ENCODE results near the gene OSBPL7.

OSBPL7 gene

DNA sequence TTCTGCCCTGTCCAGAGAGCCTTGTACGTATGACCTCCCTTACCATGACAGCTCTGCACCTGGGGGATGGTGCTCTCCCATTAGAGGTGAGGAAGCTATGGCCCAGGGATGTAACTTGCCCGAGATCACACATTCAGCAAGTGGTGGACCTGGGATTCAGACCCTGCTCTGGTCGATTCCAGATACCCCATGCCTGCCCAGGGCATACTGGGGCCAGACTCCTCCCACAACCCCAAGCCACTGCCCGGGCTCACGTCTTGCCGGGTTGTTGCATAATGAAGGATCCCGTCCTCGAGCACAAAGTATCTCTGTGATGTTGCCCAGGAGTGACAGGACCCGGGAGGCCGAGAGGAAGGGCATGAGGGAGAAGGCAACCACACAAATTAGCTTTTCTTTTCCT lies 2.1 kb downstream of the OSBPL7 start:
- Histone ChIP-seq H3K4ac (ENCODE audit: low read depth, low read length) (no peak overlapping the region), H2AK5ac (ENCODE audit: low read length) (no peak overlapping the region), H3K27ac (ENCODE audit: low read depth, low read length) (no peak overlapping the region), H2BK120ac (ENCODE audit: insufficient read depth, low read length, poor library complexity) (no peak overlapping the region), H3K27me3 (ENCODE audit: insufficient read depth, low read length) (no peaks in the 10 kb centered on the region), H4K91ac (ENCODE audit: low read depth, low read length) (no peak overlapping the region), H3K4me3 (ENCODE audit: low read depth, low read length) (no peak overlapping the region), H3K79me2 (ENCODE audit: control insufficient read depth, insufficient read depth, low read length, poor library complexity) (peaks cover 1% of the 10 kb centered on the region), H2BK12ac (ENCODE audit: low read length) (no peak overlapping the region), H3K9me3 (ENCODE audit: insufficient read depth, low read depth, low read length) (no peaks in the 10 kb centered on the region), H2AFZ (ENCODE audit: insufficient read depth, low read length, poor library complexity) (no peak overlapping the region), H3K18ac (ENCODE audit: low read length) (no peak overlapping the region), H3K4me2 (ENCODE audit: low read length) (no peak overlapping the region), H4K8ac (ENCODE audit: low read depth, low read length) (no peak overlapping the region), H3K23ac (ENCODE audit: low read length) (no peak overlapping the region), H3K14ac (ENCODE audit: low read length) (no peak overlapping the region), H3K9ac (ENCODE audit: low read length) (no peak overlapping the region), H4K12ac (ENCODE audit: low read depth, low read length) (no peak overlapping the region), H3K4me1 (ENCODE audit: control insufficient read depth in 1 of 2, insufficient read depth in 2 of 2, low read length in 2 of 2) (peaks cover 8 to 9% of the 10 kb centered on the region in 2 experiments), H3K36me3 (ENCODE audit: control insufficient read depth in 1 of 2, insufficient read depth in 2 of 2, low read length in 2 of 2) (peaks cover 41 to 48% of the 10 kb centered on the region in 2 experiments), H3K79me1 (ENCODE audit: low read length) (peaks cover 9% of the 10 kb centered on the region), H2BK5ac (ENCODE audit: low read depth, low read length, poor library complexity) (no peak overlapping the region)
- WGBS (ENCODE audit: extremely low coverage, insufficient coverage, insufficient read length): no CpG with 5 or more reads among the region's 10 CpGs
- no peak for DNase-seq

DNA sequence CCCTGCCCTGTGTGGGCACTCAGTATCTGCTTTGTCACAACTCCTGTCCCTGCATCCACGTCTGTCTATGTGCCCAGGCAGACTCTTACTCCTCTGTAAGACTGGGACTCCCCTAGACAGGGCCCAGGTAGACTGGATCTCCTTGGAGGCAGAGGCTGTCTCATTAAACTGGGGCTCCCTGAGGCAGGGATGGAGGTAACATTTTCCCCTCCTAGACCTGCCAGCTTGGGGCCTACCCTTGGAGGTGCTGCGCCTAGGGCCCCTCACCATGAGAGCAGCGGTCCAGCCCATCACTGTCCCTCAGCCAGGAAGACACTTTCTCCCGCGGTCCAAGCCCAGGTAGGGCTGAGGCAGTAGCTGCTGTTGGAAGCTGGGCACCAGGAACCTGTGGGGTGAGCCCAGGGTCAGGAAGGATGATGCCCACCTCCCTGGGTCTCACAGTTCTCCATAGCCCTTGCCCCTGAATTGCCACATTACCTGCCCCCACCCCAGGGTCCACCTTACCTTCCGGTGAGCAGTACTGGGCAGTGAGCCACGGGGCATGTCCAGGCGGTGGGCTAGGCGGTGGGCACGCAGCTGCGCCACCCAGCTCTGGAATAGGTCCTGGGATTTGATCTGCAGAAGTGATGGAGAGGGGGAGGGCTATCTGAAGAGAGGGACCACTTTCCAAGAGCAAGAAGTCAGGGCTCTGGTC lies 3.4 kb downstream of the OSBPL7 start:
- H3K4ac ChIP-seq (ENCODE audit: low read depth, low read length): no peak overlapping the region
- H3K27me3 ChIP-seq (ENCODE audit: insufficient read depth, low read length): no peaks in the 10 kb centered on the region
- H3K9ac ChIP-seq (ENCODE audit: low read length): no peak overlapping the region
- no peak overlapping the region for H3K27ac ChIP-seq (ENCODE audit: low read depth, low read length)
- H4K12ac ChIP-seq (ENCODE audit: low read depth, low read length): no peak overlapping the region
- no peak overlapping the region for H4K91ac ChIP-seq (ENCODE audit: low read depth, low read length)
- no peak for DNase-seq
- peaks cover 40 to 44% of the 10 kb centered on the region in 2 experiments for H3K36me3 ChIP-seq (ENCODE audit: control insufficient read depth in 1 of 2, insufficient read depth in 2 of 2, low read length in 2 of 2)
- H3K79me1 ChIP-seq (ENCODE audit: low read length): peaks cover 9% of the 10 kb centered on the region
- H2BK12ac ChIP-seq (ENCODE audit: low read length): no peak overlapping the region
- H3K14ac ChIP-seq (ENCODE audit: low read length): no peak overlapping the region
- peaks cover 8 to 9% of the 10 kb centered on the region in 2 experiments for H3K4me1 ChIP-seq (ENCODE audit: control insufficient read depth in 1 of 2, insufficient read depth in 2 of 2, low read length in 2 of 2)
- no peak overlapping the region for H2BK5ac ChIP-seq (ENCODE audit: low read depth, low read length, poor library complexity)
- no peak overlapping the region for H3K23ac ChIP-seq (ENCODE audit: low read length)
- H3K4me3 ChIP-seq (ENCODE audit: low read depth, low read length): no peak overlapping the region
- H4K8ac ChIP-seq (ENCODE audit: low read depth, low read length): no peak overlapping the region
- no CpG with 5 or more reads among the region's 11 CpGs for WGBS (ENCODE audit: extremely low coverage, insufficient coverage, insufficient read length)
- no peak overlapping the region for H3K18ac ChIP-seq (ENCODE audit: low read length)
- H3K9me3 ChIP-seq (ENCODE audit: insufficient read depth, low read depth, low read length): no peaks in the 10 kb centered on the region
- no peak overlapping the region for H2BK120ac ChIP-seq (ENCODE audit: insufficient read depth, low read length, poor library complexity)
- no peak overlapping the region for H2AFZ ChIP-seq (ENCODE audit: insufficient read depth, low read length, poor library complexity)
- H2AK5ac ChIP-seq (ENCODE audit: low read length): no peak overlapping the region
- no peak overlapping the region for H3K4me2 ChIP-seq (ENCODE audit: low read length)
- H3K79me2 ChIP-seq (ENCODE audit: control insufficient read depth, insufficient read depth, low read length, poor library complexity): peaks cover 1% of the 10 kb centered on the region

- H2AFZ ChIP-seq (ENCODE audit: insufficient read depth, low read length, poor library complexity): no peak overlapping the region
- no peaks in the 10 kb centered on the region for H3K27me3 ChIP-seq (ENCODE audit: insufficient read depth, low read length)
- H3K18ac ChIP-seq (ENCODE audit: low read length): no peak overlapping the region
- no peak for DNase-seq
- peaks cover 47 to 50% of the 10 kb centered on the region in 2 experiments for H3K36me3 ChIP-seq (ENCODE audit: control insufficient read depth in 1 of 2, insufficient read depth in 2 of 2, low read length in 2 of 2)
- H3K27ac ChIP-seq (ENCODE audit: low read depth, low read length): no peak overlapping the region
- no peak overlapping the region for H3K4me3 ChIP-seq (ENCODE audit: low read depth, low read length)
- peaks cover 6% of the 10 kb centered on the region for H3K79me1 ChIP-seq (ENCODE audit: low read length)
- peaks cover 6 to 8% of the 10 kb centered on the region in 2 experiments for H3K4me1 ChIP-seq (ENCODE audit: control insufficient read depth in 1 of 2, insufficient read depth in 2 of 2, low read length in 2 of 2)
- H3K4me2 ChIP-seq (ENCODE audit: low read length): no peak overlapping the region
- H3K14ac ChIP-seq (ENCODE audit: low read length): no peak overlapping the region
- peaks cover 1% of the 10 kb centered on the region for H3K79me2 ChIP-seq (ENCODE audit: control insufficient read depth, insufficient read depth, low read length, poor library complexity)
- no peak overlapping the region for H2BK120ac ChIP-seq (ENCODE audit: insufficient read depth, low read length, poor library complexity)
- H3K9me3 ChIP-seq (ENCODE audit: insufficient read depth, low read depth, low read length): no peaks in the 10 kb centered on the region
- no CpG with 5 or more reads among the region's 10 CpGs for WGBS (ENCODE audit: extremely low coverage, insufficient coverage, insufficient read length)
- no peak overlapping the region for H3K4ac ChIP-seq (ENCODE audit: low read depth, low read length)
- H4K12ac ChIP-seq (ENCODE audit: low read depth, low read length): no peak overlapping the region
- no peak overlapping the region for H2AK5ac ChIP-seq (ENCODE audit: low read length)
- no peak overlapping the region for H2BK12ac ChIP-seq (ENCODE audit: low read length)
- H4K91ac ChIP-seq (ENCODE audit: low read depth, low read length): no peak overlapping the region
- no peak overlapping the region for H3K23ac ChIP-seq (ENCODE audit: low read length)
- no peak overlapping the region for H4K8ac ChIP-seq (ENCODE audit: low read depth, low read length)
- no peak overlapping the region for H2BK5ac ChIP-seq (ENCODE audit: low read depth, low read length, poor library complexity)
- H3K9ac ChIP-seq (ENCODE audit: low read length): no peak overlapping the region
Observed at GRCh38 chr17:47816947-47817346, 4.6 kb downstream of the OSBPL7 start.

DNA sequence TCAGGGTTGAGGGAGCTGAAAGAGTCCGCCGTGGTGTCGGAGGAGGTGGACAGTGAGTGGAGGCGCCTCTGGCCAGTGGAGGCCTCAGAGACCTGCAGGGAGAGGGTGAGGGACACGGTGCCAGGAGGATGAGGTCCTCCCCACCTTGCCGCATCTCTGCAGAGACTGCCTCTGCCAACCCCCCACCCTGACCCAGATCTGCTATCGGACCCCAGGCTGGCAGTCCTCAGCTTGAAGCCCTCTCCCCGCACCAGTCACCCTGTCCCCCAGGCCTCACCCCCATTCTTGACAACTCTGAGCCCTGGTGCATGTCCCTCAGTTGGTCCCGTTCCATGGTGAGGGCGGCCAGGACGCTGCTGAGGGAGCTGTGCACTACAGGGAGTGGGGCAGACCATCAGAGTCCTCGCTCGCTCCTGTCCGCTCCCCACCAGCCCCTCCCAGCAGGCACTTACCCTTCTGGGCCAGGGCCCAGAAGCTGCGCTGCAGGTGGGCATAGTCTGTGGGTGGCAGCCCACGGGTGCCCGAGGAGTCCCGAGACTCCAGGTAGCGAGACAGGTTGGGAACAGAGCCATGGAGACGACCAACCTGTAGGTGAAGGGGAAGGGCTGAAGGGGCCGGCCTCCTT lies 5.4 kb downstream of the OSBPL7 start:
- no peak overlapping the region for H2BK12ac ChIP-seq (ENCODE audit: low read length)
- H3K4ac ChIP-seq (ENCODE audit: low read depth, low read length): no peak overlapping the region
- H4K12ac ChIP-seq (ENCODE audit: low read depth, low read length): no peak overlapping the region
- no peak for DNase-seq
- no peak overlapping the region for H3K14ac ChIP-seq (ENCODE audit: low read length)
- H3K79me1 ChIP-seq (ENCODE audit: low read length): no peaks in the 10 kb centered on the region
- no peak overlapping the region for H2BK5ac ChIP-seq (ENCODE audit: low read depth, low read length, poor library complexity)
- no peak overlapping the region for H2BK120ac ChIP-seq (ENCODE audit: insufficient read depth, low read length, poor library complexity)
- no peak overlapping the region for H3K9ac ChIP-seq (ENCODE audit: low read length)
- H3K36me3 ChIP-seq (ENCODE audit: control insufficient read depth in 1 of 2, insufficient read depth in 2 of 2, low read length in 2 of 2): peaks cover 47 to 50% of the 10 kb centered on the region in 2 experiments
- H3K4me3 ChIP-seq (ENCODE audit: low read depth, low read length): no peak overlapping the region
- H3K4me2 ChIP-seq (ENCODE audit: low read length): no peak overlapping the region
- H3K27me3 ChIP-seq (ENCODE audit: insufficient read depth, low read length): no peaks in the 10 kb centered on the region
- H2AFZ ChIP-seq (ENCODE audit: insufficient read depth, low read length, poor library complexity): no peak overlapping the region
- H3K23ac ChIP-seq (ENCODE audit: low read length): no peak overlapping the region
- no peak overlapping the region for H3K27ac ChIP-seq (ENCODE audit: low read depth, low read length)
- H3K4me1 ChIP-seq (ENCODE audit: control insufficient read depth in 1 of 2, insufficient read depth in 2 of 2, low read length in 2 of 2): peaks cover 4 to 9% of the 10 kb centered on the region in 2 experiments
- H4K8ac ChIP-seq (ENCODE audit: low read depth, low read length): no peak overlapping the region
- no peaks in the 10 kb centered on the region for H3K9me3 ChIP-seq (ENCODE audit: insufficient read depth, low read depth, low read length)
- no peak overlapping the region for H4K91ac ChIP-seq (ENCODE audit: low read depth, low read length)
- WGBS (ENCODE audit: extremely low coverage, insufficient coverage, insufficient read length): no CpG with 5 or more reads among the region's 21 CpGs
- H3K79me2 ChIP-seq (ENCODE audit: control insufficient read depth, insufficient read depth, low read length, poor library complexity): no peaks in the 10 kb centered on the region
- no peak overlapping the region for H3K18ac ChIP-seq (ENCODE audit: low read length)
- no peak overlapping the region for H2AK5ac ChIP-seq (ENCODE audit: low read length)
